HG03432 (cell line): ENCODE measurements around the gene FRS3.
A peak's percentile ranks its signal among the peaks of the same experiment; 100 is the strongest.

ENCODE experiments used
- ATAC-seq: cut with Tn5 transposase; IDR thresholded peaks from one replicate; pipeline ENCODE4 v1.9.1; 2021; ENCODE audit warnings: mild to moderate bottlenecking, moderate library complexity; ENCODE audit not compliant: unreplicated experiment

FRS3 gene

GRCh38 chr6:41744236-41744787, 35.4 kb downstream of the FRS3 start:
- ATAC-seq = no peak

- no peak for ATAC-seq
Observed at GRCh38 chr6:41743406-41744235, 36.1 kb downstream of the FRS3 start.

- no peak for ATAC-seq
Observed at GRCh38 chr6:41741625-41742490, 37.8 kb downstream of the FRS3 start.

DNA sequence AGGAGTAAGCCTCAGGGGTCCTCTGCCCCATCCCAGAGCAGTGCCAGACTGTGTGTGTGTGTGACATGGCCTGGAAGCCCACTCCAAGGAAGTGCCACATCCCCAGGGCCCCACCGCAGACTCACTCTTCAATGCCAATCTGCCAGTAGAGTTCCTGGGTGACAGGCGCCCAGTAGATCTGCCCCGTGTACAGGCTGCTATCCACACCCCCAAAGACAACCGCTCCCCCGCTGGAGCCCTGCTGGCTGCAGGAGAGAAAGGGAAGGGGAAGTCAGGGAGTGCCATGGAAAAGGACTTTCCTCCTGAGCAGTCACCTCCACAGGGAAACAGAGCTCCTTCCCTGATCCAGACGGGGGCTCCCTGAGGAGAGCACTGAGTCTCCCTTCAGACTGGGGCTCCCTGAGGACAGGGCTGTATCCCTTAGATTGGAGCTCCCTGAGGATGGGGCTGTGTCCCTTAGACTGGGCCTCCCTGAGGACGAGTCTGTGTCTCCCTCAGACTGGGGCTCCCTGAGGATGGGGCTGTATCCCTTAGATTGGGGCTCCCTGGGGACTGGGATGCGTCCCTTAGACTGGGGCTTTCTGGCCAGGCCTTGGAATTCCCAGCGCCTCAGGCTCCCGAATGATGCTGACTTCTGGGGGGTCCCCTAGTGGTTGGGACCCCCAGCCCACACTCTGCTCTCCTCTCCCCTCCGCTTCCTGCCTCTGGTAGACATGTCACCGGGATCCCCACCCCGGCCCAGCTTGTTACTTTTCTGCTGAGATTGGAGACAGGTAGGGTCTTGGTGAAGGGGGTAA, 39.1 kb downstream of the FRS3 start:
- ATAC-seq = no peak

- ATAC-seq = no peak
Observed at GRCh38 chr6:41739041-41739440, 40.7 kb downstream of the FRS3 start.

DNA sequence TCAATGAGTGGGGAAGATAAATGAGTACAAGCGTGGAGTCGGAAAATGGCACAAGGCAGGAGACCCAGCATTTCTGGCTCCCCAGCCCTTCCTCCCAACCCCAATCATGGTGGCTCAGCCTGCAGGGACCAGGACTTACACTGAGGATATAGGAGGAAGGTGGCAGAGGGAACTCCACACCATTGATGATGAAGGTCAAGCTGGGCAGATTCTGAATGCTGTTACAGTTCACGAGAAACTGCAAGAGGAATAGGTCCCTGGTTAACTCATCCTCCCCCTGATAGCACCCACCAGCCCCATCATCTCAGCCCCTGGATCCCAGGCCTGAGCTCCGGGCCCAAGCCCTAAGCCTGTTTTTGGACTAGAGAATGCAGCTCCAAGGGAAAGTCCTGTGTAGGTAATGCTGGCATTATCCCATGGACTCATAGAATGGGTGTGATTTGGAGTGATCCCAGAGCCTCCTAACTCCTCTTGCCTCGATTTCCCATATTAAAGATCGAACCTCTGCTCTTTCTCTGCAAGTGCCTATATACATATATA, 42.0 kb downstream of the FRS3 start:
- ATAC-seq = no peak

- no peak for ATAC-seq
Observed at GRCh38 chr6:41736800-41737555, 42.7 kb downstream of the FRS3 start.

GRCh38 chr6:41736186-41736733, 43.4 kb downstream of the FRS3 start:
- ATAC-seq = no peak

GRCh38 chr6:41735427-41736185, 44.1 kb downstream of the FRS3 start, which contains the start of gene TFEB:
TSS of gene TFEB (minus strand) at chr6:41735608. CDS start at chr6:41691213, 44,395 bp downstream.
- peak; percentile 55 for ATAC-seq

DNA sequence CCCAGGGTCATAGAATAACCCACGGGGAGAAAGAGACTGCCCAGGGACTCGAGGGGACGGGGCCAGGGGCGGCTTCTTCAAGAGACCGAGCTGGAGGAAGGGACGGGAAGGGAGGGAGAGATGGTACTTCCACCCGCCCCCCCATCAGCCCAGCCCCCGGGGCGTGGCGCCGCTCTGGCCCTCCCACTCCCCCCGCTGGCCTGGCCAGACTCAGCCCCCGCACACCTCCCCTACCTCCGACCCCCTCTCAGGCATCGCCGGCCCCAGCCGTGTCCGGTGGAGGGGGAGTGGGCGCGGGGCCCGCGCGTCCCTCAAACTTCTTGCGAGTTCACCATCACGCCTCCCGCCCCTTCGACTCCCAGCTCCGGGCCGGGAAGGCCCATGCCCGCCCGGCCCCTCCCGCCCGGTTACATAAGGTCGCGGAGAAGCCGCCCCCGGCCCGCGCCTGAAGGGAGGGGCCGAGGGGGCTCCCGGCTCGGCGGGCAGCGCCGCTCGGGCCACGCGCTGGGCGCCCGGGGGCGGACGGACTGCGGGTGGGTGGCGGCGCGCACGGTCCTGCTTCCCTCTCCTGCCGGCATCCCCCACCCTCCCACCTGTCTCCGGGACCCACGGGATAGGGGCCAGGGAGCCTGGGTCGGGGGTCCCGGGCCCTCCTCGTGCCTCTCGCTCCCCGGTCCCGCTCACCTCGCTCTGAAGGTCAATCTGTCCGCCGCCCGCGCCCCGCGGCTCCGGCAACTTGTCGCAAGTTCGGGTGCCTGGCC, 44.9 kb downstream of the FRS3 start:
- ATAC-seq = peak; percentile 30

GRCh38 chr6:41733707-41734665, 45.7 kb downstream of the FRS3 start:
- ATAC-seq = peak; percentile 53

GRCh38 chr6:41733360-41733706, 46.4 kb downstream of the FRS3 start:
- no peak for ATAC-seq

GRCh38 chr6:41732591-41733359, 46.9 kb downstream of the FRS3 start:
- ATAC-seq = peak; percentile 30

DNA sequence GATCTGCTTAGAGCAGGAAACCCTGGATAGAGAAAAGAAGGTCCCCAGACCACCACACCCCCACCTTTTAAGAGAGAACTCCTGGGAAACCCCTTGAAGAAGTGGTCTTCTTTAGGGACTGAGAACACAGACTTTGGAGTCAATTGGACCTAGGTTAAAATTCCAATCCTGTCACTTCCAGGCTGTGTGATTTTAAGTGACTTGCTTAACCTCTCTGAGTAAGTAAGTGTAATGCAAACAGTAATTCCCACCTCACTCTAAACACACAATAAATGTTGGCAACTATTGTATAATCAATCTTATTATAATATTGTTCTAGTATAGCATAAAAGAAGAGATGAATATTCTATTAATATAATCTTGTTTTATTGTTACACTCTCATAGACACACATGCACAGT, 47.6 kb downstream of the FRS3 start:
- no peak for ATAC-seq

DNA sequence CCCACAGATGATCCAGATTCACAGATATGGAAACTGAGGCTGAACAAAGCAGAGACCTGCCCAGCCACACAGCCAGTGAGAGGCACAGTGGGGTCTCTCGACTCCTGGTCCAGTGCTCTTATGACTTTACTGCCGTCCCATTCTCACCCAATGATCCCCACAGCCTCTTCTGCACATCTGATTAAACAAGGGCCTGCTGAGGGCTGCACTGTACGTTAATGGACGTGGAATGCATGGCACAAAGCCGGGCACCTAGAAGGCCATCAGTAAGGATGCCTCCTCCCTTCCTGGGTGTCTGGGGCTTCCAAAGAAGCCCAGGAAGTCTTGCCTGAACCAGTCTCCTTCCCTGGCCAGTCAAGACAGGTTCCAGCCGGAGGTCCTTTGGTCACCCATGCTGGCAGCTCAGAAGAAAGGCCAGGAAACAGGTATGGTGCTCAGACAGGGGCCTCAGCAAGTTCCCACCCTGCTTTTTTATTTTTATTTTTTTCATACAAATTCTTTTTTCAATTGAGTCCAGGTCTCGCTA, 48.1 kb downstream of the FRS3 start:
- ATAC-seq = no peak
